Occipital lobe (tissue), 3 donors: Measurements from ENCODE around the gene AFTPH. TPM values are rescaled to one million over a fixed set of nuclear protein-coding genes. Genes with fewer than 3 reads are reported as not detected.

Experiments used
- DNase-seq: peaks from one replicate; lab custom pipeline; 2025; lab: John Stamatoyannopoulos, UW
- small RNA-seq: library from RNA; depleted of rRNA; stranded (forward); fragments of <200 nt; gene quantifications from one replicate; pipeline ENCODE3, GENCODE V24; 2014
- total RNA-seq: library from RNA; depleted of rRNA; stranded (reverse); fragments of >200 nt; gene quantifications from one replicate; pipeline ENCODE4 v1.2.3, GENCODE V29; 2014

The AFTPH gene
- total RNA-seq, 1 donor from 2014 or later, result 99.5 TPM

- no peak for DNase-seq
Observed at GRCh38 chr2:64629329-64629781, 105.2 kb downstream of the AFTPH start.

GRCh38 chr2:64629875-64630274 is 105.7 kb downstream of the AFTPH start:
- DNase-seq, result no peak

DNA sequence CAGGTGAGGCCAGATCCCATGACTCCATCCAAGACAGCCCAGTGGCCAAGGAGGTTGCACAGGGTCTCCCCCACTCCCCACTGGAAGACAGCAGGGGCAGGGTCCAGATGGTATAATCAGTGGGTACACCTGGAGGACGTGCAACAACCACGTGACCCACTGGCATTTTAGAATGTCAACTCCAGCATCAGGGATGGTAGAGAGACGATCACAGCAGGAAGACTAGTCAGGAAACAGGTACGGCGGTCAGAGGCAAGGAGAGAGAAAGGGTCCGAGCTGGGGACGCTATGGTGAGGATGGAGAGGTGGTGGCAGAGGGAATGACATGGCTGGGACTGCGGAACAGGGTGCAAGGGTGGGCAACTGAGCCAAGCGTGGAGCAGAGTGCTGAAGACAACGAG is 106.6 kb downstream of the AFTPH start:
- no peak for DNase-seq

DNA sequence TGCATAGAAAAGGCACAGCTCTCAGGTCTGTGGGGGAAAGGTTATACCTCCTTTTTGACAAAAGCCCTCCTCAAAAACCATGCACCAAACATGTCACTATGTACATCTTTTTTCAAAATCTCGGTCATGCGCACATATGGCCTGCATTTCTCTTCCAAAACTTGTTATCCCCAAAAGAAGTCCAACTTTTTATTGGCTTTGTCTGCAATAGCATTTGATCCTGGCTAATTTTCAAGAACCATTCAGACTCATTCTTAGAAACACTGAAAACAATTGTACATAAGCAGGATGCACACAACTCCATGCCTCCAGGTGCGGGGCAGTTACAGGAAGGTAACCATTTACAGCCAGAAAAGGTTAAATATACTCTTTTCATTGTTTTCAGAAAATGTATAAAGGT is 107.6 kb downstream of the AFTPH start:
- no peak for DNase-seq

GRCh38 chr2:64632835-64633819 is 109.0 kb downstream of the AFTPH start:
- no peak for DNase-seq

GRCh38 chr2:64634345-64635267 is 110.5 kb downstream of the AFTPH start:
- DNase-seq, result no peak

DNA sequence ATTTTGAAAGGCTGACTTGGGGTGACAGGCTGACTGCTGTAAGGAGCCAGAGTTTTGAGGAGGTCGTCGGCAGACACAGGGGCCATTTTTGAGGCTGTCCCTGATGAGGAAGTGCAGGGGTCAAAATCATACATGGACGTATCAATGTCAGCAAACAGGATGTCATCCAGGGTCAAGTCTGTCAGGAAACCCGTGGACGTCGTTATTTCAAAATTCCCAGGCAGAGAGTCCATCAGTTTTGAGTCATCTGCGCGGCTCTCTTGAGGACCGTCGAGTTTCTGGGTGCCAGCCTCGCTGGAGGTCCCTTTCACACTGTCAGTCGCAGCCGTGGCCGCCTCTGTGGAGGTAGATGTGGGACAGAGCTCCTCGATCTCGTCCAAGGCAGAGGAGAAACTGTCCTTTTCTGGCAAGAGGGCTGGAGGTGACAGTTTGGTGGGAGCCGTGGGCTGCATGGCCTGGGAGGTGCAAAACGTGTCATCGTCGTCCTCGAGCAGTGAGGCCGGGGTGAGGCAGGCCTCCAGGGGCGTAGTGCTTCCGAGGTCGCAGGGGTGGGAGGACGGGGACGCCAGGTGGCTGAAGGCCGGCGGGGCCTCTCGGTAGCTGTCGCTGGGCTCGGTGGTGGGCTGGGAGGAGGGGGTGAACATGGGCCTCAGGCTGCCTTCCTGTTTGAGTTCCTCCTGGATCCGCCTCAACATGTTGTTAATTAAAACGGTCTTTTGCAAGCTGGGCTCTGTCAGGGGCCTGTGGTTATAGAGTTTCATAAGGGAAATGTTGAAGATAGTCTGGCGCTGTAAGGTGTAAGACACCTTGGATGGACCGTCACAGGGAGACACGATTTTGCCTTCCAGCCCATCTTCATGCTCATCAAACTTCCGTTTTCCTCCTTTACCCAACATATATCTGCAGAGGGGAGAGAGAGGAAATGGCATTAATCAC is 112.1 kb downstream of the AFTPH start:
- DNase-seq, result no peak

GRCh38 chr2:64637000-64637635 is 113.0 kb downstream of the AFTPH start:
- no peak for DNase-seq

GRCh38 chr2:64637931-64638330 is 113.8 kb downstream of the AFTPH start:
- DNase-seq, result no peak

DNA sequence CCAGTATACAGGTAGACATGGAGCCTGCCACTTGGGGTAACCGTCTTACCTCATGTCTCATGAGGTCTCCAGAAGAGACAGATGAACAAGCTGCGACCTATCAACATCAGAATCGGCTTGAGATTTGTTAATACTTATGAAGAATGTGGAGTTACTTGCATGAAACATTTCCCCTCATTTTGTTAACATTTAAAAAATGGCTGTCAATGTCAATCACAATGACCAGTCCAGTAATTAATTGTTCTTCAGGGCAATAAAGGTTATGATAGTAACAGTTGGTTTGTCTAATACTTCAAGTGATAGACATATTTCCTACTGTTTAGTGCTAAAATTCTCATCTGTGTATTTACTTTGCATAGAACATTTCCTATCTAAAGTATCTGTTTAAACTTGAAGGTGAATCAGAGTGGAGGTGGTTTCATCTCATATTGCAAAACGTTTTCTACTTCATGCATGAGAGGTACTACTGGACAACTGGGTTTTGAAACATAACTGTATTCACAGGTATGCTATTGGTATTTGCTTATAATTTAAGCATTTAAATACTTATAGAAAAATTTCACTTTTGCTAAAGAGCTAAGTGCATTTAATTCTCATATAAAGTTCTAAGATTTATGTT is 114.5 kb downstream of the AFTPH start:
- no peak for DNase-seq

- DNase-seq, result no peak
Observed at GRCh38 chr2:64639691-64640090, 115.6 kb downstream of the AFTPH start.

DNA sequence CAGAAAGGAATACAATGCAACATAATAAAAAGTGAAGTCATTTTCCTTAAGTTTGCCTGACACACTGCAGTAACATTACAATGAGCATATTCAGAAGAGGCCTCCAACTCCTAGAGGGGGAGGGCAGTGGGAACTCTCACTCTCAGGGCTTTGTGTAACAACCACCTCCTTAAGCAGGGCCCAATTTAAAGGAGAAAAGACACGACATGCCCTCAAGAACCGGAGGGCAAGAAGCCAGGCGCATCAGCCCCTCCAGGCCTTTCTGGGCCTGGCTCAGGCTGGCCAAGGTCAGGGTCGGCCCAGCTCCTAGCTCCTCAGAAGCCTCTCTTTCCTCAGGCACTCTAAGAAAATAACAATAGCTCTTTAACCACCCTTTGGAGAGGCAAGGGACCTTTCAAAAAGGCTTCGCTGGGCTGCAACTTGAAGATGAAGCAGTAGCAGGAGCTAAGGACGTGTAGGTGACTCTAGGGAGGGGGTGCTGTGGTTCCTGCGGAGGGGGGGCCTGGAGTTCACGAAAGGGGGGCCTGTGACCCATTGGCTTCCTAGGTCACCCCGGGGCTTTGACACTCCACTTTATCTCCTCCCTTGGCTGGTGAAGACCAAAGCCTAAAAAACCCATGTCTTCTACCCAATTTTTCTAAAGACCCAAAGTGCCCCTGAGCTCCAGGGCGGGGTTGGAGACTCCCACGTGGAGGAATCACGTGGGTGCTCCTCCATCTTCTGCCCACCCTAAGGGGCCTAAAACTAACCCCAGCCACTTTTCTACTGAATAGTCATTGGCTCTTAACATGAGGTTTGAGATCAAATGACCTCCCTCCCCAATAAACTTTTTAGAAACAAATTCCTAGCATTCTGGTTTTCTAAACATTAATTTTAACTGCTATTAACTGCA is 116.3 kb downstream of the AFTPH start:
- no peak for DNase-seq

GRCh38 chr2:64641599-64641998 is 117.5 kb downstream of the AFTPH start:
- DNase-seq, result no peak

Small RNA genes within 50 kb of the gene (small RNA-seq; reads per million reads assigned to genes)
- not detected for gene RNU6-100P

Other genes with a start within 250 kb of the AFTPH start
- gene LGALSL, start 70.2 kb upstream of the AFTPH start, total RNA-seq, result 53.7 TPM
- gene SERTAD2, start 129.6 kb downstream of the AFTPH start, total RNA-seq, result 8.7 TPM